Measurements from ENCODE around the gene U2AF2. TPM values are rescaled to one million over a fixed set of nuclear protein-coding genes. Genes with fewer than 3 reads are reported as not detected.
A peak's percentile ranks its signal among the peaks of the same experiment; 100 is the strongest.

Gene U2AF2
- total and polyA plus RNA-seq, 9 of the 15 experiments (the other 6 are each of a cell fraction or from before 2014, with no cell fraction given), result 3.0 to 331 (median 157) TPM

DNA sequence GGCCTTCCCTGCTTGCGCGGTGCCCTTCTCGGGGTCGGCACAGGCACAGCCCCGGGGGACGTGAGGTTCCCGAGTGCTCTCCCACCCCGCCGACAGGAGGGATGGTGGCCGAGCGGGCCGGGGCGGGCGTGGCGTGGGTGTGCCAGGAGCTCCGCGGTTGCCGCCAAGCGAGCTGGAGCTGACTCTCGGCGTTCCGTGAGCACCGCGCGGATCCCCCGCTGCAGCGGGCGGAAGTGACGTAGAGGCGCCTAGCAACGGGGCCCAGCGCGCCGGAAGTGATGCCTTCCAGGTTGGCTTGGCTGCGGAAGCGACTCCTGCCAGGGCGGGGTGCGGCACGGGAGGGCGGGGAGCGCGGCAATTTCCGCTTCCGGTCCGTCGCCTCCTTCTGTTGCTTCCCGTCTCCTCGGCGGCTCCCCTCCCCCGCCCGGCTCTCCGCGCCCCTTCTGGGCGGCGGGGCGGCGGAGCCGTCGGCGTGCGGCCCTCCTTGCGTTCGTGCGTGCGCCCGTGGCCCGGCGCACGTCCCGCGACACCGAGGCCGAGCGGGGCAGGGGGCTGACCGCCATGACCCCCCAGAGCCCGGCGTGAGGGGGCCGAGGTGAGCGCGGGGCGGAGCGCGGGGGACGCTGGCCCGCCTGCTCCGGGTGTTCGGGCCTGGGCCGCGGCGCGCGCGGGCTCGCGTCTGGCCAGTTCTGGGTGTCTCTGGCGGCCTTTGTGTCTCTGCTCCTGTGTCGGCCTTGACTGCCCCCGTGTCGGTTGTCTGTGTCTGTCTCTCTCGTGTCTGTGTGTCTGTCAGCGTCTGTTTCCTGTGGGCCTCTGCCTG lies 20.2 kb downstream of the U2AF2 start, which contains the start of gene EPN1 (continued):
- TF ChIP-seq PCBP1 (IDR thresholded peaks at IDR 0.05; ENCODE audit: low read depth, low read length, poor library complexity, severe bottlenecking), result no peak
- TF ChIP-seq ZNF253 (CRISPR knock-in tag; conservative IDR thresholded peaks at IDR 0.05), result no peak
- TF ChIP-seq, protein P1, sequence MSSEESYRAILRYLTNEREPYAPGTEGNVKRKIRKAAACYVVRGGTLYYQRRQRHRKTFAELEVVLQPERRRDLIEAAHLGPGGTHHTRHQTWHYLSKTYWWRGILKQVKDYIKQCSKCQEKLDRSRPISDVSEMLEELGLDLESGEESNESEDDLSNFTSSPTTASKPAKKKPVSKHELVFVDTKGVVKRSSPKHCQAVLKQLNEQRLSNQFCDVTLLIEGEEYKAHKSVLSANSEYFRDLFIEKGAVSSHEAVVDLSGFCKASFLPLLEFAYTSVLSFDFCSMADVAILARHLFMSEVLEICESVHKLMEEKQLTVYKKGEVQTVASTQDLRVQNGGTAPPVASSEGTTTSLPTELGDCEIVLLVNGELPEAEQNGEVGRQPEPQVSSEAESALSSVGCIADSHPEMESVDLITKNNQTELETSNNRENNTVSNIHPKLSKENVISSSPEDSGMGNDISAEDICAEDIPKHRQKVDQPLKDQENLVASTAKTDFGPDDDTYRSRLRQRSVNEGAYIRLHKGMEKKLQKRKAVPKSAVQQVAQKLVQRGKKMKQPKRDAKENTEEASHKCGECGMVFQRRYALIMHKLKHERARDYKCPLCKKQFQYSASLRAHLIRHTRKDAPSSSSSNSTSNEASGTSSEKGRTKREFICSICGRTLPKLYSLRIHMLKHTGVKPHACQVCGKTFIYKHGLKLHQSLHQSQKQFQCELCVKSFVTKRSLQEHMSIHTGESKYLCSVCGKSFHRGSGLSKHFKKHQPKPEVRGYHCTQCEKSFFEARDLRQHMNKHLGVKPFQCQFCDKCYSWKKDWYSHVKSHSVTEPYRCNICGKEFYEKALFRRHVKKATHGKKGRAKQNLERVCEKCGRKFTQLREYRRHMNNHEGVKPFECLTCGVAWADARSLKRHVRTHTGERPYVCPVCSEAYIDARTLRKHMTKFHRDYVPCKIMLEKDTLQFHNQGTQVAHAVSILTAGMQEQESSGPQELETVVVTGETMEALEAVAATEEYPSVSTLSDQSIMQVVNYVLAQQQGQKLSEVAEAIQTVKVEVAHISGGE (CRISPR knock-in tag; IDR thresholded peaks at IDR 0.05), result peak; percentile 79 to 98 (median 84); a peak in 5 of 6 replicates
- no peak for TF ChIP-seq TCF7 (IDR thresholded peaks at IDR 0.05; ENCODE audit: borderline replicate concordance)
- peak; percentile 99 for TF ChIP-seq CREM (IDR thresholded peaks at IDR 0.05; ENCODE audit: low read depth)
- TF ChIP-seq, protein P2, sequence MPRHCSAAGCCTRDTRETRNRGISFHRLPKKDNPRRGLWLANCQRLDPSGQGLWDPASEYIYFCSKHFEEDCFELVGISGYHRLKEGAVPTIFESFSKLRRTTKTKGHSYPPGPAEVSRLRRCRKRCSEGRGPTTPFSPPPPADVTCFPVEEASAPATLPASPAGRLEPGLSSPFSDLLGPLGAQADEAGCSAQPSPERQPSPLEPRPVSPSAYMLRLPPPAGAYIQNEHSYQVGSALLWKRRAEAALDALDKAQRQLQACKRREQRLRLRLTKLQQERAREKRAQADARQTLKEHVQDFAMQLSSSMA (CRISPR knock-in tag; IDR thresholded peaks at IDR 0.05), result peak; percentile 38; the same call in 1 of the 2 replicates
- no peak for TF ChIP-seq BACH1 (tag; IDR thresholded peaks at IDR 0.05)
- TF ChIP-seq FOXJ2 (tag; IDR thresholded peaks at IDR 0.05), result peak; percentile 70
- peak; percentile 64 for TF ChIP-seq FIP1L1 (IDR thresholded peaks at IDR 0.05; ENCODE audit: low read depth, low read length, poor library complexity, severe bottlenecking)
- TF ChIP-seq, protein P3, sequence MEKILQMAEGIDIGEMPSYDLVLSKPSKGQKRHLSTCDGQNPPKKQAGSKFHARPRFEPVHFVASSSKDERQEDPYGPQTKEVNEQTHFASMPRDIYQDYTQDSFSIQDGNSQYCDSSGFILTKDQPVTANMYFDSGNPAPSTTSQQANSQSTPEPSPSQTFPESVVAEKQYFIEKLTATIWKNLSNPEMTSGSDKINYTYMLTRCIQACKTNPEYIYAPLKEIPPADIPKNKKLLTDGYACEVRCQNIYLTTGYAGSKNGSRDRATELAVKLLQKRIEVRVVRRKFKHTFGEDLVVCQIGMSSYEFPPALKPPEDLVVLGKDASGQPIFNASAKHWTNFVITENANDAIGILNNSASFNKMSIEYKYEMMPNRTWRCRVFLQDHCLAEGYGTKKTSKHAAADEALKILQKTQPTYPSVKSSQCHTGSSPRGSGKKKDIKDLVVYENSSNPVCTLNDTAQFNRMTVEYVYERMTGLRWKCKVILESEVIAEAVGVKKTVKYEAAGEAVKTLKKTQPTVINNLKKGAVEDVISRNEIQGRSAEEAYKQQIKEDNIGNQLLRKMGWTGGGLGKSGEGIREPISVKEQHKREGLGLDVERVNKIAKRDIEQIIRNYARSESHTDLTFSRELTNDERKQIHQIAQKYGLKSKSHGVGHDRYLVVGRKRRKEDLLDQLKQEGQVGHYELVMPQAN (IDR thresholded peaks at IDR 0.05; ENCODE audit: borderline replicate concordance), result 0 out of 2 replicates have a peak, but pooled peaks have one; percentile 43
- TF ChIP-seq, protein P4, sequence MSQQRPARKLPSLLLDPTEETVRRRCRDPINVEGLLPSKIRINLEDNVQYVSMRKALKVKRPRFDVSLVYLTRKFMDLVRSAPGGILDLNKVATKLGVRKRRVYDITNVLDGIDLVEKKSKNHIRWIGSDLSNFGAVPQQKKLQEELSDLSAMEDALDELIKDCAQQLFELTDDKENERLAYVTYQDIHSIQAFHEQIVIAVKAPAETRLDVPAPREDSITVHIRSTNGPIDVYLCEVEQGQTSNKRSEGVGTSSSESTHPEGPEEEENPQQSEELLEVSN (IDR thresholded peaks at IDR 0.05; ENCODE audit: borderline replicate concordance in 1 of 2, extremely low read depth in 1 of 2, insufficient read depth in 1 of 2, insufficient read length in 1 of 2, low read depth in 1 of 2, low read length in 1 of 2, poor library complexity in 1 of 2, severe bottlenecking in 1 of 2), result peak; percentile 30 to 74
- peak; percentile 57 for TF ChIP-seq TAF1 (IDR thresholded peaks at IDR 0.05; ENCODE audit: control insufficient read depth, extremely low read depth, insufficient read depth, low read length, severe bottlenecking)
- peak; percentile 92 for TF ChIP-seq RFX1 (IDR thresholded peaks at IDR 0.05)

Data from K562 (cell line).